ENCODE measurements around the gene LGALS4. TPM values are rescaled to one million over a fixed set of nuclear protein-coding genes. Genes with fewer than 3 reads are reported as not detected.
A peak's percentile ranks its signal among the peaks of the same experiment; 100 is the strongest.
"Not testable (repeated sequence)": the region's sequence is repeated elsewhere in the genome, so short reads cannot be mapped to it uniquely, and the experiment has no call there.

LGALS4 gene
- total and polyA plus RNA-seq, 4 experiments from 2014 or later: 4.7 to 6.1 TPM; not detected in 2

- peaks cover 19 to 41% of the 10 kb centered on the region in 2 donors for H3K36me3 Mint-ChIP-seq
Observed at GRCh38 chr19:38816131-38816750, 3.5 kb upstream of the LGALS4 start.

GRCh38 chr19:38815059-38816001 lies 2.6 kb upstream of the LGALS4 start:
- Mint-ChIP-seq H3K27ac (peak overlapping the region in 1 of 7 donors; percentile 5), H3K36me3 (peaks cover 16 to 33% of the 10 kb centered on the region in 2 donors), H3K27me3 (no peaks in the 10 kb centered on the region), H3K9me3 (no peaks in the 10 kb centered on the region), H3K4me1 (peaks cover 0 to 5% (median under 1%) of the 10 kb centered on the region in 4 donors), H3K4me3 (no peak overlapping the region)
- Histone ChIP-seq H3K27ac (ENCODE audit: low read depth, low read length) (no peak overlapping the region), H3K4me3 (ENCODE audit: low read length in 2 of 2) (no peak overlapping the region), H3K36me3 (ENCODE audit: insufficient read depth, low read length) (peaks cover 31% of the 10 kb centered on the region), H3K9me3 (ENCODE audit: control insufficient read depth in 1 of 2, low read length in 2 of 2) (no peaks in the 10 kb centered on the region), H3K27me3 (ENCODE audit: insufficient read depth, low read length) (no peaks in the 10 kb centered on the region), H3K4me1 (ENCODE audit: insufficient read depth, low read length) (no peaks in the 10 kb centered on the region)
- ChIA-PET POLR2A (ENCODE audit: partially characterized antibody) (no interaction called here), CTCF (ENCODE audit: partially characterized antibody) (no interaction called here)
- no peak for DNase-seq
- intact Hi-C loops (cut with micrococcal nuclease): no loop called here

More at GRCh38 chr19:38816131-38816750, 3.5 kb upstream of the LGALS4 start:
- H3K4me1 ChIP-seq (ENCODE audit: insufficient read depth, low read length): no peaks in the 10 kb centered on the region
- Mint-ChIP-seq H3K4me1 (peaks cover 0 to 11% (median 1%) of the 10 kb centered on the region in 4 donors), H3K9me3 (no peaks in the 10 kb centered on the region), H3K4me3 (no peak overlapping the region), H3K27me3 (no peaks in the 10 kb centered on the region), H3K27ac (no peak overlapping the region)
- intact Hi-C loops (cut with micrococcal nuclease): no loop called here
- POLR2A ChIA-PET (ENCODE audit: partially characterized antibody): no interaction called here
- H3K36me3 ChIP-seq (ENCODE audit: insufficient read depth, low read length): peaks cover 33% of the 10 kb centered on the region
- no peak overlapping the region for H3K4me3 ChIP-seq (ENCODE audit: low read length in 2 of 2)
- no peak overlapping the region for H3K27ac ChIP-seq (ENCODE audit: low read depth, low read length)
- H3K27me3 ChIP-seq (ENCODE audit: insufficient read depth, low read length): no peaks in the 10 kb centered on the region
- H3K9me3 ChIP-seq (ENCODE audit: control insufficient read depth in 1 of 2, low read length in 2 of 2): no peaks in the 10 kb centered on the region
- CTCF ChIA-PET (ENCODE audit: partially characterized antibody): no interaction called here
- no peak for DNase-seq

- ChIA-PET CTCF (ENCODE audit: partially characterized antibody) (interaction anchor here (0.5 kb wide), 1 partner anchor 1270 kb away, joined by 3 read pairs; no protein-coding TSS in a partner anchor), POLR2A (ENCODE audit: partially characterized antibody) (interaction anchor here (0.9 kb wide), 1 partner anchor 33 kb away, joined by 3 read pairs; no protein-coding TSS in a partner anchor)
- DNase-seq: not testable (repeated sequence)
Observed at GRCh38 chr19:38813932-38814331, 1.2 kb upstream of the LGALS4 start.

GRCh38 chr19:38813323-38813722 lies 578 bp upstream of the LGALS4 start:
- Mint-ChIP-seq H3K27me3 (no peaks in the 10 kb centered on the region), H3K27ac (peak overlapping the region in 2 of 7 donors; percentile 42 to 60)
- CTCF ChIA-PET (ENCODE audit: partially characterized antibody): interaction anchor here (0.5 kb wide), 1 partner anchor 1270 kb away, joined by 3 read pairs; no protein-coding TSS in a partner anchor

More at GRCh38 chr19:38813932-38814331, 1.2 kb upstream of the LGALS4 start:
- H3K4me3 Mint-ChIP-seq; intact Hi-C loops (cut with micrococcal nuclease); H3K9me3 Mint-ChIP-seq; H3K4me1 ChIP-seq (ENCODE audit: insufficient read depth, low read length); H3K9me3 ChIP-seq (ENCODE audit: control insufficient read depth in 1 of 2, low read length in 2 of 2); H3K4me3 ChIP-seq (ENCODE audit: low read length in 2 of 2); H3K27ac Mint-ChIP-seq; H3K27me3 Mint-ChIP-seq; H3K4me1 Mint-ChIP-seq; H3K27ac ChIP-seq (ENCODE audit: low read depth, low read length); H3K27me3 ChIP-seq (ENCODE audit: insufficient read depth, low read length): not testable (repeated sequence)
- peaks cover 16 to 28% of the 10 kb centered on the region in 2 donors for H3K36me3 Mint-ChIP-seq
- peaks cover 26% of the 10 kb centered on the region for H3K36me3 ChIP-seq (ENCODE audit: insufficient read depth, low read length)

GRCh38 chr19:38812009-38812840 lies 520 bp downstream of the LGALS4 start:
- H3K36me3 Mint-ChIP-seq: peaks cover 13 to 19% of the 10 kb centered on the region in 2 donors
- POLR2A ChIA-PET (ENCODE audit: partially characterized antibody): interaction anchor here (1.3 kb wide), 1 partner anchor 42 kb away, joined by 3 read pairs; no protein-coding TSS in a partner anchor
- no peak overlapping the region for H3K4me3 Mint-ChIP-seq
- H3K4me1 Mint-ChIP-seq: peaks cover 0 to 2% (median under 1%) of the 10 kb centered on the region in 4 donors
- intact Hi-C loops (cut with micrococcal nuclease): no loop called here
- CTCF ChIA-PET (ENCODE audit: partially characterized antibody): interaction anchor here (0.7 to 1.1 kb wide), 2 partner anchors 30 to 76 kb away, joined by 3 read pairs; no protein-coding TSS in a partner anchor
- Histone ChIP-seq H3K4me1 (ENCODE audit: insufficient read depth, low read length) (no peaks in the 10 kb centered on the region), H3K27ac (ENCODE audit: low read depth, low read length) (no peak overlapping the region), H3K27me3 (ENCODE audit: insufficient read depth, low read length) (no peaks in the 10 kb centered on the region), H3K4me3 (ENCODE audit: low read length in 2 of 2) (no peak overlapping the region), H3K9me3 (ENCODE audit: control insufficient read depth in 1 of 2, low read length in 2 of 2) (no peaks in the 10 kb centered on the region), H3K36me3 (ENCODE audit: insufficient read depth, low read length) (peaks cover 20% of the 10 kb centered on the region)
- no peak for DNase-seq
- H3K27me3 Mint-ChIP-seq: no peaks in the 10 kb centered on the region
- H3K27ac Mint-ChIP-seq: peak overlapping the region in 2 of 7 donors; percentile 37 to 41
- no peaks in the 10 kb centered on the region for H3K9me3 Mint-ChIP-seq

More at GRCh38 chr19:38813323-38813722, 578 bp upstream of the LGALS4 start:
- Mint-ChIP-seq H3K4me1 (peaks cover 0 to 2% (median 0%) of the 10 kb centered on the region in 4 donors), H3K9me3 (no peaks in the 10 kb centered on the region), H3K4me3 (no peak overlapping the region), H3K36me3 (peaks cover 16 to 28% of the 10 kb centered on the region in 2 donors)
- Histone ChIP-seq H3K4me1 (ENCODE audit: insufficient read depth, low read length) (no peaks in the 10 kb centered on the region), H3K36me3 (ENCODE audit: insufficient read depth, low read length) (peaks cover 26% of the 10 kb centered on the region), H3K27ac (ENCODE audit: low read depth, low read length) (no peak overlapping the region), H3K9me3 (ENCODE audit: control insufficient read depth in 1 of 2, low read length in 2 of 2) (no peaks in the 10 kb centered on the region), H3K27me3 (ENCODE audit: insufficient read depth, low read length) (no peaks in the 10 kb centered on the region), H3K4me3 (ENCODE audit: low read length in 2 of 2) (no peak overlapping the region)
- no peak for DNase-seq
- POLR2A ChIA-PET (ENCODE audit: partially characterized antibody): no interaction called here
- intact Hi-C loops (cut with micrococcal nuclease): no loop called here

- Mint-ChIP-seq H3K27ac (peak overlapping the region in 1 of 7 donors; percentile 29), H3K27me3 (no peaks in the 10 kb centered on the region), H3K9me3 (no peaks in the 10 kb centered on the region), H3K36me3 (no peaks in the 10 kb centered on the region), H3K4me1 (peaks cover 4 to 8% (median 6%) of the 10 kb centered on the region in 4 donors), H3K4me3 (no peak overlapping the region)
- Histone ChIP-seq H3K27ac (ENCODE audit: low read depth, low read length) (no peak overlapping the region), H3K4me1 (ENCODE audit: insufficient read depth, low read length) (peaks cover 6% of the 10 kb centered on the region), H3K27me3 (ENCODE audit: insufficient read depth, low read length) (no peaks in the 10 kb centered on the region), H3K9me3 (ENCODE audit: control insufficient read depth in 1 of 2, low read length in 2 of 2) (no peaks in the 10 kb centered on the region), H3K4me3 (ENCODE audit: low read length in 2 of 2) (no peak overlapping the region), H3K36me3 (ENCODE audit: insufficient read depth, low read length) (no peaks in the 10 kb centered on the region)
- intact Hi-C loops (cut with micrococcal nuclease): no loop called here
- POLR2A ChIA-PET (ENCODE audit: partially characterized antibody): no interaction called here
- CTCF ChIA-PET (ENCODE audit: partially characterized antibody): interaction anchor here (0.7 kb wide), 1 partner anchor 93 kb away, joined by 3 read pairs; no protein-coding TSS in a partner anchor
- DNase-seq: no peak
Observed at GRCh38 chr19:38809592-38810252, 3.0 kb downstream of the LGALS4 start.

Measured in CD4-positive, alpha-beta memory T cell (primary cell).